Amniotic epithelial cell (primary cell): Measurements from ENCODE around the gene AJAP1.

Source experiments
- DNase-seq: peaks from one replicate; pipeline ENCODE4 v3.0.0-alpha.2; 2010; ENCODE audit warnings: low read depth

Gene AJAP1

GRCh38 chr1:4837031-4837600 is 182.7 kb downstream of the AJAP1 start:
- DNase-seq = no peak

- no peak for DNase-seq
Measured at GRCh38 chr1:4837752-4838151, 183.3 kb downstream of the AJAP1 start.

GRCh38 chr1:4838231-4838630 is 183.8 kb downstream of the AJAP1 start:
- DNase-seq = no peak
